HL-60 (cell line): ENCODE data around the gene NAA10.
A peak's percentile ranks its signal among the peaks of the same experiment; 100 is the strongest.

Experiments
- DNase-seq, 2 experiments: peaks; one replicate each; pipeline ENCODE4 v3.0.0-alpha.2; 2010 to 2020; ENCODE audit warnings: low read depth in 1 of 2, low spot score in 1 of 2
- H3K27ac ChIP-seq: fragments of 250-450 bp; sonication (Bioruptor Pico); replicated peaks from 2 replicates; pipeline ENCODE4 v1.5.1; 2020; ENCODE audit warnings: mild to moderate bottlenecking, moderate library complexity
- H3K27me3 ChIP-seq: fragments of 250-450 bp; sonication (Bioruptor Pico); 2 replicates; pipeline ENCODE4 v1.5.1; 2021; ENCODE audit warnings: mild to moderate bottlenecking, moderate library complexity; ENCODE audit not compliant: insufficient read depth, poor library complexity, severe bottlenecking
- H3K4me3 ChIP-seq: replicated peaks from 2 replicates; pipeline ENCODE4 v1.5.1; 2011; ENCODE audit warnings: mild to moderate bottlenecking, control low read depth, low read length; ENCODE audit not compliant: insufficient read depth
- GABPA ChIP-seq: IDR thresholded peaks from 2 replicates; pipeline ENCODE4 v1.6.1; 2012; ENCODE audit warnings: low read depth
- POLR2AphosphoS5 ChIP-seq: IDR thresholded peaks from 2 replicates; pipeline ENCODE4 v1.6.1; 2012; ENCODE audit warnings: low read depth
- REST ChIP-seq: IDR thresholded peaks from 2 replicates; pipeline ENCODE4 v1.6.1; 2012; ENCODE audit warnings: low read depth; ENCODE audit not compliant: insufficient replicate concordance
- SPI1 ChIP-seq: IDR thresholded peaks from 2 replicates; pipeline ENCODE4 v1.6.1; 2012; ENCODE audit warnings: low read depth, mild to moderate bottlenecking, borderline replicate concordance
- TF ChIP-seq, protein P1 (sequence below): IDR thresholded peaks from one replicate; pipeline ENCODE4 v1.5.1; 2011; ENCODE audit warnings: low read length, control low read depth, inconsistent platforms; ENCODE audit not compliant: insufficient read depth

Gene NAA10

GRCh38 chrX:153901753-153902140, 33.1 kb downstream of the NAA10 start:
- H3K27ac ChIP-seq = peak overlapping the region; percentile 40; the same call in 1 of the 2 replicates
- H3K27me3 ChIP-seq = no peaks in the 10 kb centered on the region
- no peak overlapping the region for H3K4me3 ChIP-seq
- no peak for TF ChIP-seq SPI1
- no peak for TF ChIP-seq POLR2AphosphoS5
- TF ChIP-seq, protein P1, sequence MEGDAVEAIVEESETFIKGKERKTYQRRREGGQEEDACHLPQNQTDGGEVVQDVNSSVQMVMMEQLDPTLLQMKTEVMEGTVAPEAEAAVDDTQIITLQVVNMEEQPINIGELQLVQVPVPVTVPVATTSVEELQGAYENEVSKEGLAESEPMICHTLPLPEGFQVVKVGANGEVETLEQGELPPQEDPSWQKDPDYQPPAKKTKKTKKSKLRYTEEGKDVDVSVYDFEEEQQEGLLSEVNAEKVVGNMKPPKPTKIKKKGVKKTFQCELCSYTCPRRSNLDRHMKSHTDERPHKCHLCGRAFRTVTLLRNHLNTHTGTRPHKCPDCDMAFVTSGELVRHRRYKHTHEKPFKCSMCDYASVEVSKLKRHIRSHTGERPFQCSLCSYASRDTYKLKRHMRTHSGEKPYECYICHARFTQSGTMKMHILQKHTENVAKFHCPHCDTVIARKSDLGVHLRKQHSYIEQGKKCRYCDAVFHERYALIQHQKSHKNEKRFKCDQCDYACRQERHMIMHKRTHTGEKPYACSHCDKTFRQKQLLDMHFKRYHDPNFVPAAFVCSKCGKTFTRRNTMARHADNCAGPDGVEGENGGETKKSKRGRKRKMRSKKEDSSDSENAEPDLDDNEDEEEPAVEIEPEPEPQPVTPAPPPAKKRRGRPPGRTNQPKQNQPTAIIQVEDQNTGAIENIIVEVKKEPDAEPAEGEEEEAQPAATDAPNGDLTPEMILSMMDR = no peak
- TF ChIP-seq GABPA = no peak
- no peak for TF ChIP-seq REST
- no peak for DNase-seq

DNA sequence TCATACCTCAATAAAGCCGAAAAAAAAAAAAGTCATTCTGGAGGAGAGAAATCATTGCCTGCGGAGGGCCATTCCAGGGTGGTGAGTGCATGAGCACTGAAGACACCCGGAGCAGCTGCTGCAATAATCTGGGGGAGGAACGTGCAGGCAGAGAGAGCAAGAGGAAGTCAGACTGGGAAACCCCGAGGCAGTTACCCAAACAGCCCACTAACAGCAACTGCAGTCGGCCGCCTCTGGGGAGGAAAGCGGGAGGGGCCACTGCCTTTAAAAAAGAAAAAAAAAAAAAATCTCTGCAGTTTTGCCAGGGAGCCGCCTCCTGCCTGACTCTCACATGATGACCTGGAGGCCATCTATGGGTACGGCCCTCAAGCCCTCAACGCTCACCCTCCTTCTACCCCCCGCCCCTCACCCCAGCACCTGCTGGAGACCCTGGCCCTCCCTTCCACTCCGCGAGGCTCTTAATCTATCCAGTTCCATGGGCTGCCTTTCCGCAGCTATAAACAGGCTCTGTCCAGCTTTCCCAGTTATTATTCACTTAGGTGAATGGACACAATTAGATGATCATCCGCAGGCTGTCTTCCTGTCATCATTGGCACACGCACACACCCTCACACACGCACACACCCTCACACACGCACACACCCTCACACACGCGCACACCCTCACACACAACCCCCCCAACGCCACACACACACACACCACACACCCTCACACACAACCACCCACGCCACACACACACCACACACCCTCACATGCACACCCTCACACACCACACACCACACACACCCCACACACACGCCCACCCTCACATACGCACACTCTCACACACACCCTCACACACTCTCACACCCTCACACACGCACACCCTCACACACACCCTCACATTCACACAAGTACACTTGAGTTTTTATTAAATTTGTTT, 33.7 kb downstream of the NAA10 start:
- TF ChIP-seq SPI1 = peak; percentile 84
- TF ChIP-seq, protein P1 = no peak
- peak; percentile 45; the same call in 1 of the 2 replicates for TF ChIP-seq POLR2AphosphoS5
- peak; percentile 18 for TF ChIP-seq REST
- TF ChIP-seq GABPA = peak; percentile 31; the same call in 1 of the 2 replicates
- Histone ChIP-seq H3K27ac (peak overlapping the region; percentile 40), H3K4me3 (no peak overlapping the region), H3K27me3 (no peaks in the 10 kb centered on the region)
- peak; percentile 74 to 97 for DNase-seq

GRCh38 chrX:153897899-153898298, 36.9 kb downstream of the NAA10 start:
- no peaks in the 10 kb centered on the region for H3K27me3 ChIP-seq
- no peak overlapping the region for H3K27ac ChIP-seq
- no peak overlapping the region for H3K4me3 ChIP-seq
- TF ChIP-seq POLR2AphosphoS5 = no peak
- TF ChIP-seq REST = no peak
- TF ChIP-seq SPI1 = no peak
- TF ChIP-seq, protein P1 = no peak
- TF ChIP-seq GABPA = no peak
- no peak for DNase-seq
